Measurements from ENCODE around the gene NCS1. TPM values are rescaled to one million over a fixed set of nuclear protein-coding genes. Genes with fewer than 3 reads are reported as not detected.

NCS1 gene
- total and polyA plus RNA-seq, 2 donors (not counting 1 experiment from before 2014, with no cell fraction given): 44.9 to 52.0 TPM

GRCh38 chr9:130176760-130177159 is 4.6 kb downstream of the NCS1 start:
- no peak overlapping the region for H3K9ac ChIP-seq (ENCODE audit: insufficient read depth, low read length)
- H2AFZ ChIP-seq (ENCODE audit: low read length): no peak overlapping the region
- no peaks in the 10 kb centered on the region for H3K27me3 ChIP-seq (ENCODE audit: control insufficient read depth, insufficient read depth, low read length)
- H4K20me1 ChIP-seq (ENCODE audit: control insufficient read depth, extremely low read depth, insufficient read depth, low read length): no peaks in the 10 kb centered on the region
- no peaks in the 10 kb centered on the region for H3K9me3 ChIP-seq (ENCODE audit: control insufficient read depth, insufficient read depth, low read depth, low read length)
- no peak overlapping the region for H3K4me3 ChIP-seq (replicated peaks in 1 of 4; ENCODE audit: control extremely low read depth in 1 of 4, insufficient read depth in 1 of 4, low read depth in 3 of 4, low read length in 4 of 4)
- no peak overlapping the region for H3K27ac ChIP-seq (ENCODE audit: insufficient read depth, low read length)
- peaks cover 1% of the 10 kb centered on the region for H3K36me3 ChIP-seq (ENCODE audit: control insufficient read depth, insufficient read depth, low read length)
- H3K4me1 ChIP-seq (ENCODE audit: control insufficient read depth, extremely low read depth, insufficient read depth, low read length): peaks cover 2% of the 10 kb centered on the region
- no peak overlapping the region for H3K4me2 ChIP-seq (ENCODE audit: extremely low read depth, insufficient read depth, low read length)
- TF ChIP-seq CTCF (conservative IDR thresholded peaks at IDR 0.05 in 1 of 2, IDR thresholded peaks at IDR 0.05 in 1 of 2; ENCODE audit: low read depth in 1 of 2, low read length in 2 of 2) (no peak), EZH2 (IDR thresholded peaks at IDR 0.05; ENCODE audit: low read length, missing control alignments) (no peak)
- DNase-seq (ENCODE audit: low read depth in 2 of 2): no peak
- H3K79me2 ChIP-seq (ENCODE audit: control insufficient read depth, insufficient read depth, low read length): peaks cover 69% of the 10 kb centered on the region

- no peaks in the 10 kb centered on the region for H3K9me3 ChIP-seq (ENCODE audit: control insufficient read depth, insufficient read depth, low read depth, low read length)
- no peaks in the 10 kb centered on the region for H3K27me3 ChIP-seq (ENCODE audit: control insufficient read depth, insufficient read depth, low read length)
- H3K9ac ChIP-seq (ENCODE audit: insufficient read depth, low read length): no peak overlapping the region
- H3K79me2 ChIP-seq (ENCODE audit: control insufficient read depth, insufficient read depth, low read length): peaks cover 79% of the 10 kb centered on the region
- H3K4me2 ChIP-seq (ENCODE audit: extremely low read depth, insufficient read depth, low read length): no peak overlapping the region
- no peak for TF ChIP-seq CTCF (conservative IDR thresholded peaks at IDR 0.05 in 1 of 2, IDR thresholded peaks at IDR 0.05 in 1 of 2; ENCODE audit: low read depth in 1 of 2, low read length in 2 of 2)
- no peak for TF ChIP-seq EZH2 (IDR thresholded peaks at IDR 0.05; ENCODE audit: low read length, missing control alignments)
- H3K4me1 ChIP-seq (ENCODE audit: control insufficient read depth, extremely low read depth, insufficient read depth, low read length): peaks cover 5% of the 10 kb centered on the region
- no peaks in the 10 kb centered on the region for H4K20me1 ChIP-seq (ENCODE audit: control insufficient read depth, extremely low read depth, insufficient read depth, low read length)
- H2AFZ ChIP-seq (ENCODE audit: low read length): no peak overlapping the region
- DNase-seq (ENCODE audit: low read depth in 2 of 2): no peak
- no peak overlapping the region for H3K27ac ChIP-seq (ENCODE audit: insufficient read depth, low read length)
- no peak overlapping the region for H3K4me3 ChIP-seq (replicated peaks in 1 of 4; ENCODE audit: control extremely low read depth in 1 of 4, insufficient read depth in 1 of 4, low read depth in 3 of 4, low read length in 4 of 4)
- peaks cover 1% of the 10 kb centered on the region for H3K36me3 ChIP-seq (ENCODE audit: control insufficient read depth, insufficient read depth, low read length)
These were observed 5.9 kb downstream of the NCS1 start for GRCh38 chr9:130177898-130178805.

- TF ChIP-seq EZH2 (IDR thresholded peaks at IDR 0.05; ENCODE audit: low read length, missing control alignments) (no peak), CTCF (conservative IDR thresholded peaks at IDR 0.05 in 1 of 2, IDR thresholded peaks at IDR 0.05 in 1 of 2; ENCODE audit: low read depth in 1 of 2, low read length in 2 of 2) (no peak)
- DNase-seq (ENCODE audit: low read depth in 2 of 2): no peak
These were observed 7.2 kb downstream of the NCS1 start for GRCh38 chr9:130179331-130179907.

More at GRCh38 chr9:130179331-130179907, 7.2 kb downstream of the NCS1 start:
- no peak overlapping the region for H3K9ac ChIP-seq (ENCODE audit: insufficient read depth, low read length)
- H3K4me1 ChIP-seq (ENCODE audit: control insufficient read depth, extremely low read depth, insufficient read depth, low read length): peaks cover 9% of the 10 kb centered on the region
- H3K27me3 ChIP-seq (ENCODE audit: control insufficient read depth, insufficient read depth, low read length): no peaks in the 10 kb centered on the region
- no peaks in the 10 kb centered on the region for H3K9me3 ChIP-seq (ENCODE audit: control insufficient read depth, insufficient read depth, low read depth, low read length)
- no peak overlapping the region for H3K4me3 ChIP-seq (replicated peaks in 1 of 4; ENCODE audit: control extremely low read depth in 1 of 4, insufficient read depth in 1 of 4, low read depth in 3 of 4, low read length in 4 of 4)
- H4K20me1 ChIP-seq (ENCODE audit: control insufficient read depth, extremely low read depth, insufficient read depth, low read length): no peaks in the 10 kb centered on the region
- no peak overlapping the region for H3K27ac ChIP-seq (ENCODE audit: insufficient read depth, low read length)
- H2AFZ ChIP-seq (ENCODE audit: low read length): no peak overlapping the region
- no peak overlapping the region for H3K4me2 ChIP-seq (ENCODE audit: extremely low read depth, insufficient read depth, low read length)
- H3K36me3 ChIP-seq (ENCODE audit: control insufficient read depth, insufficient read depth, low read length): peaks cover 1% of the 10 kb centered on the region
- H3K79me2 ChIP-seq (ENCODE audit: control insufficient read depth, insufficient read depth, low read length): peaks cover 71% of the 10 kb centered on the region

Data from fibroblast of lung (primary cell).